ENCODE results near the gene SLC23A2.

The SLC23A2 gene

GRCh38 chr20:4913147-4913546 is 88.2 kb downstream of the SLC23A2 start:
- TF ChIP-seq POU2F2 (IDR thresholded peaks at IDR 0.05; ENCODE audit: low read depth, low read length) (no peak), TAF1 (IDR thresholded peaks at IDR 0.05; ENCODE audit: low read depth, low read length) (no peak), POLR2AphosphoS5 (IDR thresholded peaks at IDR 0.05; ENCODE audit: low read depth, low read length) (no peak), PAX5 (IDR thresholded peaks at IDR 0.05; ENCODE audit: insufficient read depth, low read length, severe bottlenecking) (no peak), POLR2A (IDR thresholded peaks at IDR 0.05; ENCODE audit: low read depth, low read length) (no peak), SPI1 (IDR thresholded peaks at IDR 0.05; ENCODE audit: low read depth, low read length) (no peak)
- no peak for FAIRE-seq
- DNase-seq (ENCODE audit: insufficient read length, low spot score) = no peak

GRCh38 chr20:4912380-4913142 is 88.7 kb downstream of the SLC23A2 start:
- DNase-seq (ENCODE audit: insufficient read length, low spot score) (no peak), FAIRE-seq (no peak)
- TF ChIP-seq POLR2A (IDR thresholded peaks at IDR 0.05; ENCODE audit: low read depth, low read length) (no peak), SPI1 (IDR thresholded peaks at IDR 0.05; ENCODE audit: low read depth, low read length) (peak; percentile 48; the same call in 1 of the 2 replicates)

GRCh38 chr20:4910951-4911350 is 90.4 kb downstream of the SLC23A2 start:
- DNase-seq (ENCODE audit: insufficient read length, low spot score) (no peak), FAIRE-seq (no peak)
- no peak for TF ChIP-seq POLR2A (IDR thresholded peaks at IDR 0.05; ENCODE audit: low read depth, low read length)
- no peak for TF ChIP-seq POLR2AphosphoS5 (IDR thresholded peaks at IDR 0.05; ENCODE audit: low read depth, low read length)
- TF ChIP-seq SPI1 (IDR thresholded peaks at IDR 0.05; ENCODE audit: low read depth, low read length) = no peak
- TF ChIP-seq PAX5 (IDR thresholded peaks at IDR 0.05; ENCODE audit: insufficient read depth, low read length, severe bottlenecking) = no peak
- no peak for TF ChIP-seq POU2F2 (IDR thresholded peaks at IDR 0.05; ENCODE audit: low read depth, low read length)
- no peak for TF ChIP-seq TAF1 (IDR thresholded peaks at IDR 0.05; ENCODE audit: low read depth, low read length)

- DNase-seq (ENCODE audit: insufficient read length, low spot score) (no peak), FAIRE-seq (no peak)
- TF ChIP-seq POLR2AphosphoS5 (IDR thresholded peaks at IDR 0.05; ENCODE audit: low read depth, low read length) (no peak), PAX5 (IDR thresholded peaks at IDR 0.05; ENCODE audit: insufficient read depth, low read length, severe bottlenecking) (no peak)
Observed at GRCh38 chr20:4905613-4906012, 95.7 kb downstream of the SLC23A2 start.

GRCh38 chr20:4905195-4905594 is 96.1 kb downstream of the SLC23A2 start:
- no peak for FAIRE-seq
- no peak for DNase-seq (ENCODE audit: insufficient read length, low spot score)
- TF ChIP-seq PAX5 (IDR thresholded peaks at IDR 0.05; ENCODE audit: insufficient read depth, low read length, severe bottlenecking) = no peak
- TF ChIP-seq POU2F2 (IDR thresholded peaks at IDR 0.05; ENCODE audit: low read depth, low read length) = no peak
- no peak for TF ChIP-seq SPI1 (IDR thresholded peaks at IDR 0.05; ENCODE audit: low read depth, low read length)
- TF ChIP-seq POLR2A (IDR thresholded peaks at IDR 0.05; ENCODE audit: low read depth, low read length) = no peak
- no peak for TF ChIP-seq POLR2AphosphoS5 (IDR thresholded peaks at IDR 0.05; ENCODE audit: low read depth, low read length)
- no peak for TF ChIP-seq TAF1 (IDR thresholded peaks at IDR 0.05; ENCODE audit: low read depth, low read length)

GRCh38 chr20:4904127-4904860 is 97.0 kb downstream of the SLC23A2 start:
- DNase-seq (ENCODE audit: insufficient read length, low spot score) (no peak), FAIRE-seq (no peak)
- no peak for TF ChIP-seq SPI1 (IDR thresholded peaks at IDR 0.05; ENCODE audit: low read depth, low read length)
- no peak for TF ChIP-seq POLR2AphosphoS5 (IDR thresholded peaks at IDR 0.05; ENCODE audit: low read depth, low read length)
- no peak for TF ChIP-seq POU2F2 (IDR thresholded peaks at IDR 0.05; ENCODE audit: low read depth, low read length)
- no peak for TF ChIP-seq POLR2A (IDR thresholded peaks at IDR 0.05; ENCODE audit: low read depth, low read length)
- TF ChIP-seq TAF1 (IDR thresholded peaks at IDR 0.05; ENCODE audit: low read depth, low read length) = no peak
- no peak for TF ChIP-seq PAX5 (IDR thresholded peaks at IDR 0.05; ENCODE audit: insufficient read depth, low read length, severe bottlenecking)

GRCh38 chr20:4902788-4903187 is 98.5 kb downstream of the SLC23A2 start:
- TF ChIP-seq POLR2A (IDR thresholded peaks at IDR 0.05; ENCODE audit: low read depth, low read length) (no peak), PAX5 (IDR thresholded peaks at IDR 0.05; ENCODE audit: insufficient read depth, low read length, severe bottlenecking) (no peak), POU2F2 (IDR thresholded peaks at IDR 0.05; ENCODE audit: low read depth, low read length) (no peak), TAF1 (IDR thresholded peaks at IDR 0.05; ENCODE audit: low read depth, low read length) (no peak), SPI1 (IDR thresholded peaks at IDR 0.05; ENCODE audit: low read depth, low read length) (no peak), POLR2AphosphoS5 (IDR thresholded peaks at IDR 0.05; ENCODE audit: low read depth, low read length) (no peak)
- DNase-seq (ENCODE audit: insufficient read length, low spot score) = no peak
- no peak for FAIRE-seq

GRCh38 chr20:4901031-4901818 is 100.1 kb downstream of the SLC23A2 start:
- DNase-seq (ENCODE audit: insufficient read length, low spot score) (no peak), FAIRE-seq (no peak)
- TF ChIP-seq POLR2A (IDR thresholded peaks at IDR 0.05; ENCODE audit: low read depth, low read length) (no peak), TAF1 (IDR thresholded peaks at IDR 0.05; ENCODE audit: low read depth, low read length) (no peak), POLR2AphosphoS5 (IDR thresholded peaks at IDR 0.05; ENCODE audit: low read depth, low read length) (no peak), SPI1 (IDR thresholded peaks at IDR 0.05; ENCODE audit: low read depth, low read length) (no peak), POU2F2 (IDR thresholded peaks at IDR 0.05; ENCODE audit: low read depth, low read length) (no peak), PAX5 (IDR thresholded peaks at IDR 0.05; ENCODE audit: insufficient read depth, low read length, severe bottlenecking) (no peak)
